Measurements from ENCODE around the gene HOXA4.

HOXA4 gene

GRCh38 chr7:27130540-27131389 lies at the start of gene HOXA4:
Gene HOXA4, minus strand, starts transcription at chr7:27130757. Its CDS starts 24 bp downstream, at chr7:27130733.
- peak; percentile 20 to 84 (median 74) for DNase-seq

DNA sequence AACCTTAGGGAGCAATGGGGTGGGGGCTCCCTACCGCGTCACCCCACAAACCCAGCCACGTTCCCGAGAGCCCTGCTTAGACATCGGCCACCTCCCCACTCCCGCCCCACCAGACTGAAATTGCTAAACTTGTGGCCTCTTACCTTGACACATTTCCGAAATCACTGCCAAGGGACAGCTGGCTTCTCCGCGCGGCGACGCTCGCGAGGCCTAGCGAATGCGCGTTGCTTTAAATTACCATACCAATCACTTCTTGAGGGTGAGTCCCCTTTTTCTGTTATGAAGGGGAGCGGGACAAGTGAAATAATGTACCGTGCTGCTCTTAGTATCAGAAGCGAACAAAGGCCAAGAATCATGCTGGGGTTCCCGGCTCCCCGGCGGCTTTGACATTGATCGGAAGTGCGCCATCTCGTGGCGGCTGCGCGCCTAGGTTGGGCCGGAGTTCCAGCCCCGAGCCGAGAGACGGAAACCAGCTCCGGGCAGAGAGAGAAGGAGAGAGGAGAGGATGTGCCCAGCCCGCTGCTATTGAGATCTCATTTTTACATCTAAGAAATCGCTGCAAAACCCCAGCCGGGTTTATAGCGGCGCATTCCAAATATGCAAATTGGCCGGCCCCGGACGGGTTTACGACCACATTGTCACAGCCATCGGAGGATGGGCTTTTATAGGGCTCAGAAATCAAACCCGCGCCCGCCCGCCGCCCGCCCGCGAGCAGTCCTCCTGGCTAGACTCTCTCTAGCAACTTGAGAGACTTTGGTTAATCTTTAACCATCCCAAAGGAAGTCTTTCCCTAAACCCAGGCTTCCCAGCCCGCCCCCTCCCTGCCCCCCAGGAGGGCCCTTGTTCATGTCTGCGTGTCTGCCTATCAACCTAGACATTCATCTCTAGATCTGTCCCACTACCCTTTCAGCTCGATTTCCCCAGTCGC lies 49.2 kb upstream of the HOXA4 start:
- DNase-seq, result peak in 4 of 6 experiments; percentile 23 to 69 (median 50)

DNA sequence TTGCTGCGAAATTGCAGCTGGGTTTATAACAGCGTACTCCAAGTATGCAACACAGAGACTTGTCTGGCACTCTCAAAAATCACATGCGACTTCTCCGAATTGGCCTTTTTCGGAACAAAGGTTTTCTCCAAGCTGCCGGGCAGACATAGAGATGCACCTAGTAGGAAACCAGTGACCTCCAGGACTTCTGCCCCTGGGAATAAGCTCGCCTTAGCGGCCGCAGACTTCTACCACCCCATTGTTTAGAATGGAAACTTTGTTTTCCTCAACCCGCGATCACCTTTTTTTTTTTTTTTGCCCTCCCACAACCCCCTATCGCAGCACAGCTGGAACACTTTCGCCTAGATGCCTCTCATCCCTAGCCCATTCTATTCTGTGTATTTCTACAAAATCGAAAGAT lies 48.5 kb upstream of the HOXA4 start:
- no peak for DNase-seq

GRCh38 chr7:27178366-27178765 lies 47.8 kb upstream of the HOXA4 start:
- no peak for DNase-seq

GRCh38 chr7:27177795-27178320 lies 47.3 kb upstream of the HOXA4 start:
- DNase-seq, result no peak

DNA sequence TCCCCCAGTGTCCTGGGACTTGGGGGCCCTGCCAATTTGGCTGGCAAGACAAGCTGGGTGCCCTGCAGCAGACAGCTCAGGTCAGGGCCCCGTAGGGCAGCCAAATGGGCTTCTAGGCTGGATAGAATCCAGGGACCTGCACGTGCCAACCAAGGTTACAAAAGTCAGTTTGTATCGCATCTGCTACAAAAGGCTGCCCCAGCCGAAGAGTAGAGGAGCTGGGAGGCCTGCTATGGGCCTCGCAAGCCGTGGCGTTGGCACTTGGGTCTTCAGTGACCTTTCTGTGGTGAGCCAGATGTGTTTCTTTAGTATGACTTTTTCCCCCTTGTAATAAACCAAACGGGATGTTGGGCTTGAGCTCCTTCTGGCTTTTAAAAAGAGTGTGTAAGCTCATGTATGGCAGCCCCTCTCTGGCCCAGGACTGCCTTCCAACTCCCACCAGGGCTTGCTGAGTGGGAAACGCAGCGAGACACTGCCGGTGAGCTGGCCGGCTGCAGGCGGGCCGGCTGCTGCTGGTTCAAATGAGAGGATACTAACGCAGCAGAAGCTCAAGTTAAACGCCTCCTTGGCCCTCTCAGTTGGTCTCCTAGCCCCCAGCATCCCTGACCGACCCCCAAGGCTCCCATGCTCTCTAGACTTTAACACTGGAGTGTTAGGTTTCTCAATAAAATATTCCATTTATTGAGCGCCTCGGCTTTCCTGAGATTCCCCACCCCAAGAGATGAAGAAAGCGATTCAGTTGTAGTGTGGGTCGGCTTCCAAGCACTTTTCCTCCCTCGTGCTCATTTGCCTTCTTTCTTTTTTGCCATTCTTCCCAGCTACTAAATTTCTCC lies 46.6 kb upstream of the HOXA4 start:
- no peak for DNase-seq

DNA sequence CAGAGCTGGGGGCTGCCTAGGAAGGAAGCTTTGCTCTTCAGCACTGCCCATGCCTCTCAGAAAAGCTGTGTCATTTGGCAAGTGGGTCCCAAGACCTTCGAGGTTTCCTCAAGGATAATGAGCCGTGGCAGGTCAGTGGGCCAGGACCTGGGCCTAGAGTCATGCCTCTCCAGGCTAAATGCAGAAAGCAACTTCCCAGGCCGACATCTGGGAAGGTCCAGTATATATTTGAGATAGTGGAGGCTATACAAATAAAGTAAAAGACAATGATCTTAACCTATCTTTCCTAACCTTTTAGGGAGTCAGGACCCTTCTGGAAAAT lies 45.9 kb upstream of the HOXA4 start:
- DNase-seq, result no peak

- DNase-seq, result no peak
These were observed 45.3 kb upstream of the HOXA4 start for GRCh38 chr7:27175626-27176523.

GRCh38 chr7:27174874-27175625 lies 44.5 kb upstream of the HOXA4 start:
- no peak for DNase-seq

GRCh38 chr7:27173956-27174873 lies 43.7 kb upstream of the HOXA4 start, which contains the start of gene HOXA10:
Gene HOXA10, minus strand, starts transcription at chr7:27174320. Its CDS starts 14 bp downstream, at chr7:27174306.
- DNase-seq, result no peak

DNA sequence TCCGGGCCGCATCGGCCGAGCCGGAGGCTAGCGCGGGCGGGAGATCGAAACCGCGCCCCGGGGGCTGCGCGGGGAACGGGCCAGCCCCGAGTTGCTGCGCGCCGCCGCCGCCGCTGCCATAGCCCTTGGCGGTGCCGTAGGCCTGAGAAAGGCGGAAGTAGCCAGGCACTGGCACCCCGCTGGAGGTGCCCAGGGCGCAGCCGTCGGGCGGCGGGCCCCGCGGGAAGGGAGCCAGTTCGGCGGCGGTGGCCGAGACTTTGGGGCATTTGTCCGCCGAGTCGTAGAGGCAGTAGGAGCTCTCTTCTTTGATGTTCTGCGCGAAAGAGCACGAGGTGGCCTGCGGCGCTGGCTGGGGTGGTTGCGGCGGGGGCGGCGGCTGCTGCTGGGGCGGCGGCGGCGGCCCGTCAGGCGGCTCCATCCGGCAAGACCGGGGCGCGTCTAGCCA lies 43.0 kb upstream of the HOXA4 start:
- no peak for DNase-seq

DNA sequence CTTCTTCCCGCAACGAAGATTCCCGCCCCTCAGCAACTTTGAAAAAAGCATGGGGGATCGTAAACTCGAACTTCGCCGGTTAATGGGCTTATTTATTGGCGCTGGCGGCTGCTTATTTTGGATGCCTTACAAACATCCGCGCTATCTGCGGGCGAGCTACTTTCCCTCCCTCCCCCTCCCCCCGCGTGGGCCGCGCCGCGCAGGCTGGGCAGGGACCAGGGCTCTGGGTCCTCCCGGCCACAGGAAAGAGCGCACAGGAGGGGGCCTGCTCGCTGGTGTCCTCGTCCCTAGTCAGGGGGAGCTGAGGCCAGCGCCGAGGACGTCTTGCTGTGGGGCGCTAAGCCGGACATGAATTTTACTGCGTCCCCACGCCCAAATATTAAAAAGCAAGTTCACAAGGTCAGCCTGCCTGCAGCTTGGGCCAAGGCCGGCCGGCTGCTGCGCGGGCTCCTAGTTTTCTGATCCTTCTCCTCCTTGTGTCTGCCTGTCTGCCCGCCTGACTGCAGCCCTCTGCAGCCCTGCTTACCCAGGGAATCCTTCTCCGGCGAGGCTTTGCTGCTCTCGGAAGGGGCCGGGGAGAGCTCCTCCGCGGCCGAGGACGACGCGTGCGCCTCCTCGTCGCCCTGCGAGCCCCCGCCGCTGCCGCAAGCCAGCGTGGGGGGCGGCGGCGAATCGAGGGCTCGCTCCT lies 42.4 kb upstream of the HOXA4 start:
- DNase-seq, result no peak

- no peak for DNase-seq
These were observed 41.8 kb upstream of the HOXA4 start for GRCh38 chr7:27172315-27172774.

GRCh38 chr7:27171637-27172314 lies 41.2 kb upstream of the HOXA4 start:
- DNase-seq, result no peak

DNA sequence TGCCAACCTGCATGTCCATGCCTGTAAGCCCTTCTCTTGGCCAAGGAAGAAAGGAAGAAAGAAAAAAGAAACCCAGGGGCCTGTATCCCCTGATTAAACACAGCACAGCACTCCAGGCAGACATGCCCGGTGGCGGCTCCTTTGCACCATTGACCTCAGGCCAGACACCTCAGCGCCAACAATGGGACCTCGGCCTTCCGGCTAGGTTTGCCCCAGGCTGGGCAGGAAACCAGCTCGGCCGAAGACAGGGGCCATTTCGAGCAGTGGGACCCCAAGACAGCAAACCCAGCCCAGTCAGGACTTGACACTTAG lies 40.7 kb upstream of the HOXA4 start:
- no peak for DNase-seq

- no peak for DNase-seq
These were observed 40.1 kb upstream of the HOXA4 start for GRCh38 chr7:27170426-27171324.

Measured in stimulated activated naive CD4-positive, alpha-beta T cell (primary cell).